Measurements from ENCODE around the gene PDLIM5.

- TF ChIP-seq CTCF (conservative IDR thresholded peaks at IDR 0.05 in 1 of 2, IDR thresholded peaks at IDR 0.05 in 1 of 2; ENCODE audit: extremely low read depth in 1 of 2, insufficient read depth in 1 of 2, low read depth in 1 of 2, low read length in 2 of 2): no peak
- no peak for TF ChIP-seq EZH2 (IDR thresholded peaks at IDR 0.05; ENCODE audit: borderline replicate concordance, low read length)
Observed at GRCh38 chr4:94486372-94486801, 34.6 kb downstream of the PDLIM5 start.

All from mammary epithelial cell (primary cell).